Esophagus muscularis mucosa (tissue), 4 donors: ENCODE results near the gene SLCO2A1. TPM values are rescaled to one million over a fixed set of nuclear protein-coding genes. Genes with fewer than 3 reads are reported as not detected.

ENCODE experiments used
- DNase-seq: peaks from one replicate; pipeline ENCODE4 v3.0.0-alpha.2; 2017; ENCODE audit errors: extremely low spot score
- H3K27ac ChIP-seq, 4 donors: fragments of 200-600 bp; sonication (generic); replicated peaks in 1 of 4; 1 replicate in 3 of 4; 2 replicates in 1 of 4; pipeline ENCODE4 v1.5.1; 2016 to 2019; ENCODE audit warnings: mild to moderate bottlenecking in 1 of 4
- H3K27me3 ChIP-seq, 4 donors: fragments of 200-600 bp; sonication (generic); one replicate each; pipeline versions ENCODE4 v1.5.1 to v1.6.0; 2016 to 2019
- H3K36me3 ChIP-seq, 4 donors: fragments of 200-600 bp; sonication (generic); one replicate each; pipeline ENCODE4 v1.5.1; 2016 to 2019
- H3K4me1 ChIP-seq, 4 donors: fragments of 200-600 bp; sonication (generic); one replicate each; pipeline ENCODE4 v1.5.1; 2016 to 2019
- H3K4me3 ChIP-seq, 4 donors: fragments of 200-600 bp; sonication (generic); 1 replicate in 2 of 4; 2 replicates in 2 of 4; pipeline ENCODE4 v1.5.1; 2016 to 2019; ENCODE audit warnings: mild to moderate bottlenecking in 4 of 4, moderate library complexity in 1 of 4
- H3K9me3 ChIP-seq, 4 donors: fragments of 200-600 bp; sonication (generic); 1 replicate in 3 of 4; 2 replicates in 1 of 4; pipeline ENCODE4 v1.5.1; 2016 to 2019
- CTCF ChIP-seq, 3 experiments: fragments of 200-600 bp in 2 of 3; fragments of 450-650 bp in 1 of 3; sonication (generic) in 2 of 3; IDR thresholded peaks; one replicate each; pipeline ENCODE4 v1.5.1; 2017 to 2019; ENCODE audit warnings: antibody characterized with exemption in 3 of 3, mild to moderate bottlenecking in 2 of 3, moderate library complexity in 1 of 3
- EP300 ChIP-seq: sonication (generic); formaldehyde crosslinking; IDR thresholded peaks from one replicate; pipeline ENCODE4 v1.6.1; 2017; ENCODE audit warnings: antibody characterized with exemption
- POLR2A ChIP-seq: fragments of 450-650 bp; IDR thresholded peaks from one replicate; pipeline ENCODE4 v1.6.1; 2017; ENCODE audit warnings: antibody characterized with exemption, moderate library complexity, mild to moderate bottlenecking, low read depth
- POLR2AphosphoS5 ChIP-seq, 2 donors: sonication (generic); formaldehyde crosslinking; IDR thresholded peaks; one replicate each; pipeline ENCODE4 v1.6.1; 2017; ENCODE audit warnings: antibody characterized with exemption in 2 of 2
- WGBS: methylation state at CpG from one replicate; pipeline ENCODE4 v1.1.5; 2018; 5-methylcytosine and 5-hydroxymethylcytosine counted together
- intact Hi-C: fragments of 100-400 bp; cut with DNase I; formaldehyde crosslinking; loops from one replicate; pipeline ENCODE4 v1.15.1; 2023
- total RNA-seq, 4 donors: library from RNA; depleted of rRNA; stranded (reverse); fragments of >200 nt; gene quantifications; one replicate each; pipeline versions ENCODE4 v1.1.0 to v1.2.1, GENCODE V29; 2016

Gene SLCO2A1
- total RNA-seq, 4 donors from 2014 or later: 8.3 to 17.6 (median 13.8) TPM

GRCh38 chr3:134004841-134005240 is 24.9 kb downstream of the SLCO2A1 start:
- Histone ChIP-seq H3K4me1 (peaks cover 0 to 7% (median 2%) of the 10 kb centered on the region in 4 donors), H3K4me3 (no peak overlapping the region), H3K9me3 (peaks cover 0 to 6% (median 0%) of the 10 kb centered on the region in 4 donors), H3K27me3 (no peaks in the 10 kb centered on the region), H3K27ac (no peak overlapping the region), H3K36me3 (no peaks in the 10 kb centered on the region)
- TF ChIP-seq POLR2AphosphoS5 (IDR thresholded peaks at IDR 0.05) (no peak), CTCF (IDR thresholded peaks at IDR 0.05) (no peak), POLR2A (no peak), EP300 (no peak)
- intact Hi-C loops: no loop called here
- DNase-seq: no peak
- 75% methylated on average over 4 of the region's 4 CpGs for WGBS

GRCh38 chr3:134003066-134003465 is 26.7 kb downstream of the SLCO2A1 start:
- intact Hi-C loops: no loop called here
- H3K27me3 ChIP-seq: no peaks in the 10 kb centered on the region
- peaks cover 0 to 7% (median 0%) of the 10 kb centered on the region in 4 donors for H3K4me1 ChIP-seq
- peaks cover 0 to 6% (median 0%) of the 10 kb centered on the region in 4 donors for H3K9me3 ChIP-seq
- no peaks in the 10 kb centered on the region for H3K36me3 ChIP-seq
- no peak overlapping the region for H3K4me3 ChIP-seq
- DNase-seq: no peak
- TF ChIP-seq POLR2A: no peak
- TF ChIP-seq EP300: no peak
- no peak for TF ChIP-seq CTCF (IDR thresholded peaks at IDR 0.05)
- no peak for TF ChIP-seq POLR2AphosphoS5 (IDR thresholded peaks at IDR 0.05)
- 95% methylated on average over 4 of the region's 5 CpGs for WGBS
- H3K27ac ChIP-seq: no peak overlapping the region

- DNase-seq: no peak
- intact Hi-C loops: no loop called here
- Histone ChIP-seq H3K4me1 (peaks cover 0 to 7% (median 0%) of the 10 kb centered on the region in 4 donors), H3K27me3 (no peaks in the 10 kb centered on the region), H3K4me3 (no peak overlapping the region), H3K9me3 (peaks cover 0 to 6% (median 0%) of the 10 kb centered on the region in 4 donors), H3K27ac (no peak overlapping the region), H3K36me3 (no peaks in the 10 kb centered on the region)
- no peak for TF ChIP-seq POLR2A
- no peak for TF ChIP-seq POLR2AphosphoS5 (IDR thresholded peaks at IDR 0.05)
- TF ChIP-seq EP300: no peak
- no peak for TF ChIP-seq CTCF (IDR thresholded peaks at IDR 0.05)
- WGBS: 54% methylated on average over 1 of the region's 1 CpG
Observed at GRCh38 chr3:134002306-134002705, 27.4 kb downstream of the SLCO2A1 start.

GRCh38 chr3:134001251-134001650 is 28.5 kb downstream of the SLCO2A1 start:
- peaks cover 0 to 6% (median 0%) of the 10 kb centered on the region in 4 donors for H3K9me3 ChIP-seq
- no peaks in the 10 kb centered on the region for H3K27me3 ChIP-seq
- no peak overlapping the region for H3K27ac ChIP-seq
- DNase-seq: no peak
- H3K36me3 ChIP-seq: no peaks in the 10 kb centered on the region
- peaks cover 0 to 7% (median 0%) of the 10 kb centered on the region in 4 donors for H3K4me1 ChIP-seq
- intact Hi-C loops: no loop called here
- 71% methylated on average over 4 of the region's 5 CpGs for WGBS
- H3K4me3 ChIP-seq: no peak overlapping the region
- no peak for TF ChIP-seq POLR2AphosphoS5 (IDR thresholded peaks at IDR 0.05)
- no peak for TF ChIP-seq POLR2A
- TF ChIP-seq EP300: no peak

- 88% methylated on average over 13 of the region's 13 CpGs for WGBS
- no peaks in the 10 kb centered on the region for H3K27me3 ChIP-seq
- no peak overlapping the region for H3K27ac ChIP-seq
- no peak for DNase-seq
- H3K4me1 ChIP-seq: peaks cover 0 to 7% (median 0%) of the 10 kb centered on the region in 4 donors
- intact Hi-C loops: no loop called here
- TF ChIP-seq CTCF (IDR thresholded peaks at IDR 0.05): no peak
- H3K4me3 ChIP-seq: no peak overlapping the region
- no peaks in the 10 kb centered on the region for H3K36me3 ChIP-seq
- H3K9me3 ChIP-seq: peaks cover 0 to 6% (median 0%) of the 10 kb centered on the region in 4 donors
Observed at GRCh38 chr3:133999891-134000685, 29.6 kb downstream of the SLCO2A1 start.
